HG02943 (cell line): Measurements from ENCODE around the gene CARD9.
A peak's percentile ranks its signal among the peaks of the same experiment; 100 is the strongest.

Experiments used
- ATAC-seq: cut with Tn5 transposase; IDR thresholded peaks from one replicate; pipeline ENCODE4 v1.9.1; 2021; ENCODE audit warnings: mild to moderate bottlenecking, low read depth, moderate library complexity; ENCODE audit not compliant: unreplicated experiment

Gene CARD9

GRCh38 chr9:136365775-136366222 lies 7.7 kb downstream of the CARD9 start:
- ATAC-seq = no peak

DNA sequence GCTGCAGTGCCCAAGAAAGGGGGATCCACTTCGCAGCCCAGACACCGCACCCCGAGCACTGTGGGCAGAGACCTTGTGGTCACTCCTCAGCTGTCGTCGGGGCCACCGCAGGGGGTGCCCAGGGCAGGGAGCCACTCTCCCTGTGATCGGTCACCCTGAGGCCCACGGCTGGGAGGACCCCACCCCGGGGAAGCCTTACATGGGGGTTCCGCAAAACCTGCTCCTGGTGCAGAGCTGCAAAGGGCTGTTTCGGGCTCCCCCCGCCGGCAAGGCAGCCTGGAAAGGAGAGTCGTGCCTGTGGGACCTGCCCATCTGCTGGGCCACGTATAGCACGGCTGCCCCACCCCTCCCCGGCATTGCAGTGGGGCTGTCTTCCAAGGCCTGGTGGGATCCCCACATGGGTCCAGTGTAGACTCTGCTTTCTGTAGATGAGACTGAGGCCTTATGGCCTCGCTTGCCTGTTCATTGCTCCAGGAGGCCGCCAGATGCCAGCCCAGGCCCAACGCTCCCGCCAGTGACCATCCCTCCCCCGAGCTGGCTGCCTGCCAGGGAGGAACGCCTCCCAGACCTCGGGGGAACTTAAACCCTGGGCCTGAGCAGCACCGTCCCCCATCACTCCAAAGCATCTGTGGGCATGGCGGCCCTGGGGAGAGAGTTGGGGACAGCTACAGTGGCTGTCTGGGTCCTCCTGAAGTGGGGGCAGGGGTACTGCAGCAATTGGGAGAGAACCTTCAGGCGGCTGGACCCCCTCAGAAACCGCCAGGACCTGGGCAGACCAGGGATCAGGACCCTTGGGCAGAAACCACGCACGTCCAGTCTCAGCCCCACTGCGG lies 8.3 kb downstream of the CARD9 start:
- no peak for ATAC-seq

DNA sequence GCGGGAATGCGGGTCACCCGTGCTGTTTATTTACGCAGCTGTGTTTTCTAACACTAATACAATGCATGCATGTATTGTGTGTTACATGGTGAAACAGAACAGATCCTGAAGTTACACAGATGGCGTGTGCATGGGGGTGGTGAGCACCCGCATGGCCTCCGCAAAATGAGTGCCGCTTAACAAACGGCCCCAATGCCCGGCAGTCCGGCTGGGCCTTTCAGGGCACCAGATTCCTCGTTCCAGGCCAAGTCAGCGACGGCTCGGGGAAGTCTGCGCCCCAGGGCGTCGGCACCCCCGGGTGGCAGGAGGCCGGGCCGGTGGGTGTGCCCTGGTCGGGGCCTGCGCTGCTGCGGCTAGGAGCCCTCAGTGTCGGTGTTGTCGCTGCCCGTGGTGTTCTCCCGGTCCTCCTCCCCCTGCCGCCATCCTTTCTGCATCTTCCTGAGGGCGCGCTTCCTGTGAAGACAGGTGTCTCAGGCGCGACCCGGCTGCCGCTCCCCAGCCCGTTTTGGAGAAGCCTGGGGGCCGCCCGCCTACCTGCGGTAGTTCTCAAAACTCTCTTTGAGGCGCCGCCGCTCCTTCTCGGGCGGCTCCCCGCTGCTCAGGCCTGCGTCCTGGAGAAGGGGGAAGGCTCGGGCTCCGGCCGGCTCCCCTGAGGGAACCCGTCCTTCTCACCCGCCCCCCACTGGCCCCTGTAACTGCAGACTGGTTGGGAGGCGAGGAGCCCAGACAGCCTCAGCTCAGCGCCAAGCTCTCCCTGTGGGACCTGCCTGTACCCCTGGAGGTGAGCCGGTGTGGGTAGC lies 9.3 kb downstream of the CARD9 start:
- ATAC-seq = no peak

- ATAC-seq = peak; percentile 63
Measured at GRCh38 chr9:136363106-136363948, 10.1 kb downstream of the CARD9 start, which contains the start of gene DNLZ. TSS of gene DNLZ (minus strand) at chr9:136363744. CDS start at chr9:136363714, 30 bp downstream.

- ATAC-seq = no peak
Measured at GRCh38 chr9:136362450-136362784, 11.1 kb downstream of the CARD9 start.

DNA sequence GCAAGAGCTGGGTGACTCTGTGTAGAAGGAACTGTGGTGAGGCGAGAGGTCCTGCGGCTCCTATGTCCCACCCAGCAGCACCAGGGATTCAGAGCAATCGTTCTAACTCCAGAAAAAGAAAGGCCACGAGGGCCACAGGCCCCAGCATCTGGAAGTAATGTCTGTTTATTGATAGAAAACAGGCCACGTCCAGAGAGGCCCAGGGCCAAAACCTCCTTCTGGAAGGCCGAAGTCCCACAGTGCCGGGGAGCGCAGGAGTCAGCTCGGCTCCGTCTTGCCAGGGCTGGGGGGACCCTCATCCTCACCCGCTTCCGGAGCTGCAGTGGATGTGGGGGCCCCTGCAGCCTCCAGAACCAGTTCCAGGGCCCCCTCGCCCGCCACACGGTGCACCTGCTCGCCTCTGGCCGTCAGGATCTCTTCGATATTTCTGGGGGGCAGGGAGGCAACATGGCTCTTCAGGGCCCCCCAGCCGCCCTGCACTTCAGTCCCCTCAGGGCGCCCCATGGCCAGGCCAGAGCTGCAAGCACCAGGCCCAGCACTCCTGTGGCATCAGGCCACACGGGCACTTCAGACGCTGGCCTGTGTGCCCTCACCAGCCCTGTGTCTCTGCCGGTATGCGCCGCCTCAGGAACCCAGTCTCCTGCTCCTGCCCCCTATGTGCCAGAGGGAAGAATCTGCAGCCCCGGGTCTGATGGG lies 11.6 kb downstream of the CARD9 start:
- ATAC-seq = no peak

- no peak for ATAC-seq
Measured at GRCh38 chr9:136361047-136361753, 12.3 kb downstream of the CARD9 start.

DNA sequence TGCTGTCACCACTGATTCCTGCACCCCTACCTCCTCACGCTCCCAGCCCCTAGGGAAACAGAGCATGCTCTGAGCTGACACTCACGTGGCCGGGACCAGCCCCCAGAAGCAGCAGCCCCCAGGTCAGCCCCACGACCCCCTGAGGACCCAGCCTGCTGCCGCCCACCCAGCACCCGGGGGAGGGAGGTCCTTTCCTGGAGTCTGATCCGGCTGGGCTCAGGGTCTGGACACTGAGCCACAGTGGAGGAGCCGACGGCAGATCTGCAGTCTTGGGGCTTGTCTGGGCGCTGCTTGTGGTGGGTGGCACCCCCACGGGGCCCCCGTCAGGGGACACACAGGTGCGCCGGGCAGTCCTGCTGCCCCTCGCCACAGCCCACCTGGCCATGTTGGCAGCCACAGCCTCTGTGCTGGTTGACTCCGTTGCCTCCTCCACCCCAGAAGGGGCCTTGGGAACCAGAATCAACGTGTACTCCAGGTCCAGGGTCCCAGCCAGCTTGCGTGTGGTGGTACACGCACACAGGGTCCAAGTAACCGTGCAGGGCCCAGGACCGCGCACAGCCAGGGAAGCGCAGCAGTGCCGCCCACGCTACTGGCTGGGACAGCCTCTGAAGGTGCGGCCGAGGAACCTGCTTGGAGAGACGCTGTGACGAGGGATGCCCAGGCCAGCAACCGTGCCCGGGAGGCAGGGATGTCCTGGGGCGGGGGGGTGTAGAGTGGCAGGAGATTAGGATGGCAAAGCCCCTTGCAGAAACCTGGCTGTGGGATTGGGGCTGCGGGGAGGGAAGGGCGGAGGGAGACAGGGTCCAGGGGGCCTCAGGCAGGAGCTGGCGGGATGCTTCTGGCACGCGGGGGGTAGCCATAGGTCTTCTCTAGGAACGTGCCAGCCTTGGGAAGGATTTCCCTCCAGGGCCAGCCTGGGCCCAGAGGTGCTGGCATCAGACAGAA lies 13.4 kb downstream of the CARD9 start:
- no peak for ATAC-seq

DNA sequence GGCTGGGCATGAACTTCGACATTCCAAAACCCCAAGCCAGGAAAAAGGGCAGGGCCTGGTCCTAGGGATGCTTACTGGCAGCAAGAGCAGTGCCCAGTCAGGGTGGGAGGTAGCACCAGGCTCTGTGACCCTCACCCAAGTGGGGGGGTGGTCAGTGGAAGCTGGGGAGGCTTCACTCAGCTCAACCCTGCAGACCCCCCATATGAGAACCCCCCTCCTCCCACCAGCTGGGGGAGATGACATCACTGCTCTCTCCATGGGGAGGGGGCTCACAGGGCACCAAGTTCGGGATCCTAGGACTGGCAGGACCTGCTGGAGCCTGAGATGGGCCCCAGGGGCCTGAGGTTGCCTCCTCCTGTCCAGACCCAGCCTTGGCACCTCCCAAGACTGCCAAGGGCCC lies 14.6 kb downstream of the CARD9 start:
- ATAC-seq = no peak

DNA sequence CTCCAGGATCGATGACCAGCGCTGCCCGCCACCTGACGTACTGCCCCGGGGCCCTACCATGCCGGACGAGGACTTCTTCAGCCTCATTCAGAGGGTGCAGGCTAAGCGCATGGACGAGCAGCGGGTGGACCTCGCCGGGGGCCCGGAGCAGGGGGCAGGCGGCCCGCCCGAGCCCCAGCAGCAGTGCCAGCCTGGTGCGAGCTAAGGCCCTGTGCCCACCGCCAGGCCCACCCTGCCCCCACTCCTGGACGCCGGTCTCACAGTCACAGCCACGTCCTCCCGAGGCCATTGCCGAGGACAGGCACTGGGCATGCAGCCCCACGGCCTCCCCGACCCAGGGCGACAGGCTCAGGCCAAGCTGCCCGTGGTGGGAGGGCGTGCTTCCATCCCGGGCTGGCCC lies 15.5 kb downstream of the CARD9 start:
- no peak for ATAC-seq

GRCh38 chr9:136357202-136357725 lies 16.2 kb downstream of the CARD9 start:
- ATAC-seq = no peak

DNA sequence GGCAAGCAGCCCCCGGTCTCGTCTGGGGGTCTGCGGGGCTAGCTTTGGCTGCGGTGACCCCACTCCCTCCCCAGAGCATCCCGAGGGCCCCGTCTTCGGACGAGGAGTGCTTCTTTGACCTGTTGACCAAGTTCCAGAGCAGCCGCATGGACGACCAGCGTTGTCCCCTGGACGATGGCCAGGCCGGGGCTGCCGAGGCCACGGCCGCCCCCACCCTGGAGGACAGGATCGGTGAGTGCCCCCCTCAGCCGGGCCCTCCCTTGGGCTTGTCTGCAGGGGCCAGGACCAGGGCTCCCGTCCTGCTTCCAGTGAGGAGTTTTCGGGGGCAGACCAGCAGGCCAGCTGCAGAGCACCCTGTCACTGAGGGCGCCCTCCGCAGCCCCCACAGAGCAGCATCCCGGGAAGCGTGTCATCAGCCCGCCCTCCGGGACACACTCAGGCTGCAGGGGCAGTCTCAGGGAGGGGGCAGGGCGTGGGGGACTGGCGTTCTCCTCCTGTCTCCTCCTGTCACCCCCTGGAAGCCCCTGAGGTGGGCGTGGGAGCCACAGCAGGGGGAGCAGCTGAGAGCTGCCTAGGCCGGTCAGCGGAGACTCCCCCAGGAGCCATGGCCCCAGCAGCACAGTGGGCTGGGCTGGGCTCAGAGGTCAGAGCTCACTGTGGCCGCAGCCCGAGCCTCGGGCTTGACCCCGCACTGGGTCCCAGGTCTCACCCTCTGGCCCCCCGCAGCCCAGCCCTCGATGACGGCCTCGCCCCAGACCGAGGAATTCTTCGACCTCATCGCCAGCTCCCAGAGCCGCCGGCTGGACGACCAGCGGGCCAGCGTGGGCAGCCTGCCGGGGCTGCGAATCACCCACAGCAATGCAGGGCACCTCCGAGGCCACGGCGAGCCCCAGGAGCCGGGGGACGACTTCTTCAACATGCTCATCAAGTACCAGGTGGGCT lies 17.6 kb downstream of the CARD9 start:
- ATAC-seq = no peak

DNA sequence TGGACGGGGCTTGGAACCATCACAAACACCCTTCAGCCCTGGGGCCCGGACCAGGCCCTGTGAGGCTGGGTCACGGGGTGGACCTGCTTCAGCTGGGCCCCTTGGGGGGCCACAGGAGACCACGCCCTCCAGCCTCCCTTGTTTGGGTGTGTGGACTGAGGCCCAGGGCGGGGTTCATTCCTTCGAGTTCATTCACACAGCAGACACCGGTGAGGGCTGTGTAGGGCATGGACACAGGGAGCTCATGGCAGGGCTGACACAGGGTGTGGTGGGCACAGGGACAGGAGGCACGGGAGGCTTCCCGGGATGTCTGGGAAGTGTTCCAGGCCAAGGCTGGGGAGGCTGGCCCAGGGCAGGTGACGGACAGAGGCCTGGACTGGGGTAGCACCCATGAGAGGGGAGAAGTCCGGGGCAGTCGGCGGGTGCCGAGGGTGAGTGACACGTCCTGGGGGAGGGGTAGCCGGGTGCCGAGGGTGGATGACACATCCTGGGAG lies 18.8 kb downstream of the CARD9 start:
- no peak for ATAC-seq

DNA sequence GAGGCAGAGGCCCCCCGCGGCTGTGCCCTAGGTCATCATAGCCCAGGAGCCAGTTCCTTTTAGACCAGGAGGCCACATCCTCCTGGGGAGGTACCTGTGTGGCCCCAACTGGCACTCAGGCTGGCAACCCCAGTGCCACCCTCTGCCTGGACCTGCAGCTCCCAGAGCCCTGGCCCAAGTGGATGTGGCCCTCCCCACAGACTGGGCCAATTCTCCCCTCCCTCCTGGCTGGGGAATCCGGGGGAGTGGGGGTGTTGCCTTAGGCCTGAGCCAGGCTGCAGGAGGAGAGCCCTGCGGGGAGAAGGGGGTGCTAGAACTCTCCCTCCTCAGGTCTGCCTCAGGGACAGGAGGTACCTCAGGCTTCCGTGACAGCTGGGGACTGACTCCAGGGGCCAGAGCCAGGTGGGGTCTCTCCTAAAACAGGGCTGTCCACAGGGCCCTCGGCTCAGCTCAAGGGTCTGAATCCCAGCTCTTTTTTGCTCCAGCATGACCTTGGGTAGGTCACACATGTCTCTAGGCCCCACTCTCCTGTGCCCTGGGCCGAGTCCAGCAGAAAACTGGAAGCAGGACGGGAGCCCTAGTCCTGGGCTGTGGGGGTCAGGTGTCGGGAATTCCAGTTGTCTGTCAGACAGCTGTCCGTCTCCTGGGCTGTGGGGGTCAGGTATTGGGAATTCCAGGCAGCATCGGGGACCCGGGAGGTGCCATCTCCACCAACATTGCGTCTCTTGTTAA lies 19.5 kb downstream of the CARD9 start:
- no peak for ATAC-seq

DNA sequence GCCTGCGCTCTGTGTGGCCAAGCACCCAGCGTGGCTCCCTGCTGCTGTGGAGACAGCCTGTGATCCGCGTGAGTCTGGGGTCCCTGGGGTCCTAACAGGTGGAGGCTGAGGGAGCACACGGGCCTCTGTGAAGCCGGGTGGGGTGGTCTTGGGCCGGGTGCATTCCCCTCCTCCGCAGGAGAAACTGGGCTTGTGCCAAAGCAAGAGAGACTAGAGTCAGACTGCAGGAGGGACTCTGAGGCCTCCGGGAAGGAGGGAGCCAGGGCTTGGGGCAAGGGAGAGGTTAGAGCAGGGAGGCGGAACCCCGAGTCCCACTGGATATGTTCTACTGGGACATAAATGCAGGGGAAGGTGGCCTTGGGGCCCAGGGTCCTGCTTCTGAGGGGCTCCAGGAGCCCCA lies 20.4 kb downstream of the CARD9 start:
- no peak for ATAC-seq

DNA sequence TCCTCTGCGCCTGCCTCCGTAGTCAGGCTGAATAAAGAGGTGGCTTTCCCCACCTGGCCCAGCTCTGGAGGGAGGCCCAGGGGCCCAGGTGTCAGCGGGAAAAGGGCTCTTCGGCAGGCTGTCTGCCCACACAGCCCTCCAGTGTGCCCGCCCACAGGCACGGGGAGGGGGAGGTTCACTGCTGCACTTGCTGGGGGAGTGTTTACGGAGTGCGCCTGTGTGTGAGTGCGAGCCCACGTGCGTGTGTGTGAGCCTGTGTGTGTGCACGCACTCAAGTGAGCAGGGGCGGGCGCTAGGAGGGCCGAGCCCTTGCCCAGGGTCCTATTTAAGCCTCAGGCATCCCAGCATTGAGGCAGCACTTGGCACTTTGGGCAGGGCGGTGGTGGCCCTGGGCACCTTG lies 20.8 kb downstream of the CARD9 start:
- no peak for ATAC-seq
